Heart left ventricle (tissue), 16 donors: Measurements from ENCODE around the gene SNX3. TPM values are rescaled to one million over a fixed set of nuclear protein-coding genes. Genes with fewer than 3 reads are reported as not detected.

ENCODE experiments used
- ATAC-seq, 4 donors: fragments of 200-7000 bp; cut with Tn5 transposase; one replicate each; pipeline ENCODE4 v1.9.1; 2020 to 2022; ENCODE audit warnings: moderate library complexity in 4 of 4, mild to moderate bottlenecking in 3 of 4, moderate number of reproducible peaks in 1 of 4
- DNase-seq, 5 donors: peaks; one replicate each; pipeline ENCODE4 v3.0.0-alpha.2; 2020
- H3K27ac ChIP-seq, 12 donors: fragments of 200-600 bp; sonication (generic) in 4 of 12; one replicate each; pipeline versions ENCODE4 v1.5.0 to v1.8.0; 2016 to 2022; ENCODE audit warnings: mild to moderate bottlenecking in 2 of 12
- H3K27me3 ChIP-seq, 9 donors: fragments of 200-600 bp; sonication (generic) in 2 of 9; one replicate each; pipeline versions ENCODE4 v1.5.1 to v1.8.0; 2016 to 2022; ENCODE audit warnings: mild to moderate bottlenecking in 3 of 9
- H3K36me3 ChIP-seq, 9 donors: fragments of 200-600 bp; sonication (generic) in 2 of 9; one replicate each; pipeline versions ENCODE4 v1.5.0 to v1.8.0; 2018 to 2022; ENCODE audit warnings: mild to moderate bottlenecking in 2 of 9
- H3K4me1 ChIP-seq, 12 donors: fragments of 200-600 bp; sonication (generic) in 4 of 12; one replicate each; pipeline versions ENCODE4 v1.5.0 to v1.8.0; 2016 to 2022; ENCODE audit warnings: mild to moderate bottlenecking in 3 of 12
- H3K4me3 ChIP-seq, 12 donors: fragments of 200-600 bp; sonication (generic) in 4 of 12; one replicate each; pipeline versions ENCODE4 v1.5.0 to v1.8.0; 2017 to 2022; ENCODE audit warnings: mild to moderate bottlenecking in 9 of 12, moderate library complexity in 4 of 12
- H3K9me3 ChIP-seq, 12 donors: fragments of 200-600 bp; sonication (generic) in 4 of 12; one replicate each; pipeline versions ENCODE4 v1.5.0 to v1.8.0; 2016 to 2022; ENCODE audit warnings: mild to moderate bottlenecking in 1 of 12
- POLR2A ChIP-seq, 2 donors: fragments of 450-650 bp; IDR thresholded peaks; one replicate each; pipeline ENCODE4 v1.6.1; 2017; ENCODE audit warnings: antibody characterized with exemption in 2 of 2, mild to moderate bottlenecking in 2 of 2, moderate library complexity in 2 of 2
- WGBS, 4 donors: extraction: QIAGEN DNeasy Blood & Tissue Kit in 2 of 4; methylation state at CpG; one replicate each; pipeline versions ENCODE4 v1.1.5 to v1.1.7; 2013 to 2018; 5-methylcytosine and 5-hydroxymethylcytosine counted together
- intact Hi-C, 10 donors: fragments of 100-400 bp; cut with DNase I; formaldehyde crosslinking; loops; one replicate each; pipeline versions ENCODE4 v1.11.1 to v1.14.2; 2022
- polyA plus RNA-seq, 2 donors: library from polyadenylated mRNA; stranded (reverse); fragments of 200-250 nt; gene quantifications; one replicate each; pipeline ENCODE4 v1.2.3, GENCODE V29; 2013
- total RNA-seq, 9 donors: library from RNA; depleted of rRNA in 2 of 9; stranded (reverse); fragments of >200 nt in 2 of 9; fragmentation: NEBNext Ultra II Directional in 3 of 9; extraction: Animal tissue kit (Norgen Biotek cat#: 25700) in 3 of 9; gene quantifications; one replicate each; pipeline versions ENCODE4 v1.1.0 to v1.2.4, GENCODE V29; 2016 to 2023
- TF ChIP-seq, protein P1 (sequence below), 12 donors: fragments of 200-600 bp; sonication (generic) in 4 of 12; IDR thresholded peaks; one replicate each; pipeline versions ENCODE4 v1.5.0 to v1.8.0; 2018 to 2022; ENCODE audit warnings: antibody characterized with exemption in 12 of 12, mild to moderate bottlenecking in 5 of 12
- donor health status: ischemic (EF 13 %, LVEDD 7.1; RV severe dilation, severe dysfunction).
- donor health status: healthy with polysubstance abuse.
- donor health status: DM: no; HTN: yes; CAD: no.
- donor health status: DM: no; HTN: no; CAD: no.
- donor health status: ischemic (EF 25% LVEDD 6.9; RV normal size, moderate dysfunction).
- donor health status: ischemic (EF 25% LVEDD 5.7; RV mildly dilated, moderate dysfunction).
- donor health status: healthy.
- donor health status: DM: yes; HTN: yes; CAD: no.
- donor health status: ischemic (EF 35%, LVEDD 5.7; RV mildly dilated, moderate dysfunction).
- donor health status: nonischemic (EF 11% LVEDD 7.7; RV severe dilation, severe dysfunction).
- donor health status: DM: yes; HTN: yes; CAD: no.
- donor health status: PGD.
- donor health status: ischemic (EF 29% LVEDD 5.4; RV normal size, mild dysfunction).
- donor health status: nonischemic (EF 23%, LVEDD 6.1; RV moderate dilation, normal function).

SNX3 gene
- total and polyA plus RNA-seq, 11 donors = 180 to 259 (median 229) TPM

- H3K4me1 ChIP-seq = peaks cover 0 to 88% (median 49%) of the 10 kb centered on the region in 12 donors
Measured at GRCh38 chr6:108253241-108253640, 7.6 kb downstream of the SNX3 start.

GRCh38 chr6:108252055-108252454 lies 8.8 kb downstream of the SNX3 start:
- peaks cover 0 to 7% (median 0%) of the 10 kb centered on the region in 9 donors for H3K36me3 ChIP-seq
- DNase-seq (no peak), ATAC-seq (no peak)
- 74 to 78% (median 76%) methylated on average over 5 of the region's 5 CpGs for WGBS, 4 donors
- peaks cover 0 to 80% (median 41%) of the 10 kb centered on the region in 12 donors for H3K4me1 ChIP-seq
- TF ChIP-seq, protein P1, sequence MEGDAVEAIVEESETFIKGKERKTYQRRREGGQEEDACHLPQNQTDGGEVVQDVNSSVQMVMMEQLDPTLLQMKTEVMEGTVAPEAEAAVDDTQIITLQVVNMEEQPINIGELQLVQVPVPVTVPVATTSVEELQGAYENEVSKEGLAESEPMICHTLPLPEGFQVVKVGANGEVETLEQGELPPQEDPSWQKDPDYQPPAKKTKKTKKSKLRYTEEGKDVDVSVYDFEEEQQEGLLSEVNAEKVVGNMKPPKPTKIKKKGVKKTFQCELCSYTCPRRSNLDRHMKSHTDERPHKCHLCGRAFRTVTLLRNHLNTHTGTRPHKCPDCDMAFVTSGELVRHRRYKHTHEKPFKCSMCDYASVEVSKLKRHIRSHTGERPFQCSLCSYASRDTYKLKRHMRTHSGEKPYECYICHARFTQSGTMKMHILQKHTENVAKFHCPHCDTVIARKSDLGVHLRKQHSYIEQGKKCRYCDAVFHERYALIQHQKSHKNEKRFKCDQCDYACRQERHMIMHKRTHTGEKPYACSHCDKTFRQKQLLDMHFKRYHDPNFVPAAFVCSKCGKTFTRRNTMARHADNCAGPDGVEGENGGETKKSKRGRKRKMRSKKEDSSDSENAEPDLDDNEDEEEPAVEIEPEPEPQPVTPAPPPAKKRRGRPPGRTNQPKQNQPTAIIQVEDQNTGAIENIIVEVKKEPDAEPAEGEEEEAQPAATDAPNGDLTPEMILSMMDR (IDR thresholded peaks at IDR 0.05) = no peak
- no peak for TF ChIP-seq POLR2A (IDR thresholded peaks at IDR 0.05)
- H3K4me3 ChIP-seq = no peak overlapping the region
- intact Hi-C loops = loop anchor here in 2 of 10 donors (10.0 kb wide), 2 partner anchors 137 to 243 kb away; no protein-coding TSS in a partner anchor
- no peaks in the 10 kb centered on the region for H3K9me3 ChIP-seq
- no peaks in the 10 kb centered on the region for H3K27me3 ChIP-seq
- H3K27ac ChIP-seq = no peak overlapping the region

More at GRCh38 chr6:108253241-108253640, 7.6 kb downstream of the SNX3 start:
- H3K9me3 ChIP-seq = no peaks in the 10 kb centered on the region
- H3K27ac ChIP-seq = no peak overlapping the region
- ATAC-seq (no peak), DNase-seq (no peak)
- TF ChIP-seq POLR2A (IDR thresholded peaks at IDR 0.05) = no peak
- TF ChIP-seq, protein P1 (IDR thresholded peaks at IDR 0.05) = no peak
- no peak overlapping the region for H3K4me3 ChIP-seq
- WGBS, 4 donors = 95 to 100% (median 99%) methylated on average over 1 of the region's 1 CpG
- intact Hi-C loops = loop anchor here in 2 of 10 donors (10.0 kb wide), 2 partner anchors 138 to 242 kb away; no protein-coding TSS in a partner anchor
- H3K27me3 ChIP-seq = no peaks in the 10 kb centered on the region
- peaks cover 0 to 7% (median 0%) of the 10 kb centered on the region in 9 donors for H3K36me3 ChIP-seq

DNA sequence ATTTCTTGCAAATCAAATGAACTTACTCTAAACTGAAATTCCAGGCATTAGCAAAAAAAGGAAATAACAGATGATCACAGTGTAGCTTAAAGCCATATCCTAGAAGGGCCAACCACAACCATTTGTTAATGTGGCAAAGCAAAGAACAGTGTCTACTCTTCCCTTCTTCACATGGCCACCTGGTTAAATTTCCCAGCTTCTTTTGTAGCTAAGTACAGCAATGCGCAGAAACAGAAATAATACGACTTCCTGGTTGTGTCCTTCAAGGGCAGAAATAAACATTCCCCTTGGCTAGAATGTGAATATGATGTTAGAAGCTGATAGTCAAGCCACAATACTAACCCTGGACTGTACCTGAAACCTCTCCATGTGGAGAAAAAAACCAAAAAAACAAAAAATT lies 9.6 kb downstream of the SNX3 start:
- intact Hi-C loops = loop anchor here in 2 of 10 donors (10.0 kb wide), 2 partner anchors 136 to 244 kb away; no protein-coding TSS in a partner anchor
- no peak for ATAC-seq
- no peak for TF ChIP-seq POLR2A (IDR thresholded peaks at IDR 0.05)
- TF ChIP-seq, protein P1 (IDR thresholded peaks at IDR 0.05) = no peak
- no peak for DNase-seq
- no peak overlapping the region for H3K27ac ChIP-seq
- H3K36me3 ChIP-seq = peaks cover 0 to 7% (median 0%) of the 10 kb centered on the region in 9 donors
- H3K4me3 ChIP-seq = no peak overlapping the region
- no peaks in the 10 kb centered on the region for H3K9me3 ChIP-seq
- peaks cover 0 to 73% (median 37%) of the 10 kb centered on the region in 12 donors for H3K4me1 ChIP-seq
- no peaks in the 10 kb centered on the region for H3K27me3 ChIP-seq
- WGBS, 4 donors = 69 to 77% (median 72%) methylated on average over 2 of the region's 2 CpGs

- intact Hi-C loops = loop anchor here in 2 of 10 donors (10.0 kb wide), 2 partner anchors 136 to 244 kb away; no protein-coding TSS in a partner anchor
- H3K9me3 ChIP-seq = peaks cover 0 to 4% (median 0%) of the 10 kb centered on the region in 12 donors
- ATAC-seq (no peak), DNase-seq (no peak)
- no peak overlapping the region for H3K4me3 ChIP-seq
- 80 to 85% (median 85%) methylated on average over 2 of the region's 2 CpGs for WGBS, 4 donors
- H3K4me1 ChIP-seq = peaks cover 0 to 66% (median 32%) of the 10 kb centered on the region in 12 donors
- peaks cover 0 to 12% (median 0%) of the 10 kb centered on the region in 9 donors for H3K36me3 ChIP-seq
- H3K27me3 ChIP-seq = no peaks in the 10 kb centered on the region
- H3K27ac ChIP-seq = no peak overlapping the region
- TF ChIP-seq, protein P1 (IDR thresholded peaks at IDR 0.05) = no peak
Measured at GRCh38 chr6:108250240-108250866, 10.5 kb downstream of the SNX3 start.
